Measurements from ENCODE around the gene ALDH18A1.

GRCh38 chr10:95566136-95566535 lies 90.4 kb downstream of the ALDH18A1 start:
- TF ChIP-seq CTCF (IDR thresholded peaks at IDR 0.05) (no peak), POLR2A (IDR thresholded peaks at IDR 0.05) (no peak)

All from body of pancreas (tissue), 4 donors.